Fibroblast of peridontal ligament (primary cell): ENCODE results near the gene SLC50A1.
"Not testable (repeated sequence)": the region's sequence is repeated elsewhere in the genome, so short reads cannot be mapped to it uniquely, and the experiment has no call there.

ENCODE experiments used
- DNase-seq: peaks from one replicate; pipeline ENCODE4 v3.0.0-alpha.2; 2010; ENCODE audit errors: extremely low read depth

The SLC50A1 gene

GRCh38 chr1:155134880-155135414 is 705 bp upstream of the SLC50A1 start:
- DNase-seq: peak; percentile 84

- DNase-seq: no peak
Measured at GRCh38 chr1:155136748-155137147, 1.1 kb downstream of the SLC50A1 start.

- DNase-seq: no peak
Measured at GRCh38 chr1:155137154-155137949, 1.7 kb downstream of the SLC50A1 start.

- peak; percentile 70 for DNase-seq
Measured at GRCh38 chr1:155139895-155140629, 4.4 kb downstream of the SLC50A1 start, which contains the start of gene DPM3. TSS of gene DPM3 (minus strand) at chr1:155140531. CDS start at chr1:155140240, 291 bp downstream.

- DNase-seq: no peak
Measured at GRCh38 chr1:155140630-155140953, 4.9 kb downstream of the SLC50A1 start.

GRCh38 chr1:155141749-155142148 is 6.1 kb downstream of the SLC50A1 start:
- no peak for DNase-seq

GRCh38 chr1:155145491-155145890 is 9.8 kb downstream of the SLC50A1 start:
- no peak for DNase-seq

- not testable (repeated sequence) for DNase-seq
Measured at GRCh38 chr1:155155996-155156643, 20.5 kb downstream of the SLC50A1 start.

- no peak for DNase-seq
Measured at GRCh38 chr1:155158991-155159390, 23.3 kb downstream of the SLC50A1 start.

- DNase-seq: no peak
Measured at GRCh38 chr1:155160128-155160527, 24.5 kb downstream of the SLC50A1 start.

GRCh38 chr1:155162631-155163030 is 27.0 kb downstream of the SLC50A1 start:
- DNase-seq: not testable (repeated sequence)

GRCh38 chr1:155163785-155164184 is 28.1 kb downstream of the SLC50A1 start:
- not testable (repeated sequence) for DNase-seq

- DNase-seq: not testable (repeated sequence)
Measured at GRCh38 chr1:155164625-155165024, 29.0 kb downstream of the SLC50A1 start.

GRCh38 chr1:155166051-155166470 is 30.4 kb downstream of the SLC50A1 start:
- no peak for DNase-seq

- DNase-seq: no peak
Measured at GRCh38 chr1:155166471-155167165, 31.0 kb downstream of the SLC50A1 start.

- DNase-seq: peak; percentile 81
Measured at GRCh38 chr1:155167166-155168104, 31.8 kb downstream of the SLC50A1 start.

- not testable (repeated sequence) for DNase-seq
Measured at GRCh38 chr1:155168105-155168445, 32.4 kb downstream of the SLC50A1 start.

- DNase-seq: no peak
Measured at GRCh38 chr1:155168456-155169210, 33.0 kb downstream of the SLC50A1 start.

GRCh38 chr1:155169541-155169940 is 33.9 kb downstream of the SLC50A1 start:
- no peak for DNase-seq
